ENCODE data around the gene THEMIS. TPM values are rescaled to one million over a fixed set of nuclear protein-coding genes. Genes with fewer than 3 reads are reported as not detected.

THEMIS gene
- total RNA-seq, 6 experiments from 2014 or later = 0.12 to 0.28 (median 0.25) TPM

DNA sequence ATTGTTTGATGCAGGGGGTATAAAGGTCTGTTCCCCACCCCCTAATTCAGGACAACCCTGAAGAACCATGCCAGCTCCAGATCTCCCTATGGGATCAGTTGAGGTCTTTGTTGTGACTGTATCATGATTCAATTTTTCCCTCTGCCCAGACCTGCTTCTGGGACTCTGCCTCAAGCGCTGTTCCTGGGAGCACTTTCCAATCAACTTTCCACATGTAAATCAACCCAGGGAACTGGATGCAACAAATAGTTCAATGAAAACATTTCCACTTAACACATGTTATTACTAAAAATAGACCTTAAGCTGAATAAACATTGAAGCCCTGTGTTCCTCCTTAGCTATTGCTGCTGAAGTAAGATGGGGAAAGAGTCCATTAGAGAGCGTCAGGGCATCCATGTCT is 184.4 kb downstream of the THEMIS start:
- no peak overlapping the region for H3K4me3 Mint-ChIP-seq
- no peaks in the 10 kb centered on the region for H3K9me3 Mint-ChIP-seq
- no peaks in the 10 kb centered on the region for H3K36me3 Mint-ChIP-seq (ENCODE audit: low read depth)
- DNase-seq = no peak
- TF ChIP-seq, protein P1, sequence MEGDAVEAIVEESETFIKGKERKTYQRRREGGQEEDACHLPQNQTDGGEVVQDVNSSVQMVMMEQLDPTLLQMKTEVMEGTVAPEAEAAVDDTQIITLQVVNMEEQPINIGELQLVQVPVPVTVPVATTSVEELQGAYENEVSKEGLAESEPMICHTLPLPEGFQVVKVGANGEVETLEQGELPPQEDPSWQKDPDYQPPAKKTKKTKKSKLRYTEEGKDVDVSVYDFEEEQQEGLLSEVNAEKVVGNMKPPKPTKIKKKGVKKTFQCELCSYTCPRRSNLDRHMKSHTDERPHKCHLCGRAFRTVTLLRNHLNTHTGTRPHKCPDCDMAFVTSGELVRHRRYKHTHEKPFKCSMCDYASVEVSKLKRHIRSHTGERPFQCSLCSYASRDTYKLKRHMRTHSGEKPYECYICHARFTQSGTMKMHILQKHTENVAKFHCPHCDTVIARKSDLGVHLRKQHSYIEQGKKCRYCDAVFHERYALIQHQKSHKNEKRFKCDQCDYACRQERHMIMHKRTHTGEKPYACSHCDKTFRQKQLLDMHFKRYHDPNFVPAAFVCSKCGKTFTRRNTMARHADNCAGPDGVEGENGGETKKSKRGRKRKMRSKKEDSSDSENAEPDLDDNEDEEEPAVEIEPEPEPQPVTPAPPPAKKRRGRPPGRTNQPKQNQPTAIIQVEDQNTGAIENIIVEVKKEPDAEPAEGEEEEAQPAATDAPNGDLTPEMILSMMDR (IDR thresholded peaks at IDR 0.05) = no peak
- H3K4me1 Mint-ChIP-seq (ENCODE audit: low read depth) = no peaks in the 10 kb centered on the region
- H3K27me3 Mint-ChIP-seq (ENCODE audit: insufficient read depth) = no peaks in the 10 kb centered on the region; the same call in 1 of the 2 replicates
- H3K27ac Mint-ChIP-seq = no peak overlapping the region

DNA sequence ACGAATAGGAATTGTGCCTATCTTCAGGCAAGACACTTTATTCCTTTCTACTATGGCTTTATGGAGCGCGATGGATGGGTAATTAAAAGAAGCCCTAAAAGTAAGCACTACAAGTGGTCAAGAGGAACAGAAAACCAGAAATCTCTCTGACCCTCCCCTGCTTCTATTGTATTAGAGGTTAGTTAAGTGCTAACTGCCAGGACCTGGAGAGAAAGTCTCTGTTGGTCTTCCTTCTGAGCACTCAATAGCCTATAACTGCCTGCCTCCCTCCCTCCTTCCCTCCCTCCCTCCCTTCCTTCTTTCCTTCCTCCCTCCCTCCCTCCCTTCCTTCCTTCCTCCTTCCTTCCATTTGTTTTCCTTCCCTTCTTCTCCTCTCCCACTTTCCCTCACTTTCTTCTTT is 190.2 kb downstream of the THEMIS start:
- no peak overlapping the region for H3K4me3 Mint-ChIP-seq
- no peaks in the 10 kb centered on the region for H3K4me1 Mint-ChIP-seq (ENCODE audit: low read depth)
- peaks cover 2% of the 10 kb centered on the region for H3K27me3 Mint-ChIP-seq (ENCODE audit: insufficient read depth)
- H3K9me3 Mint-ChIP-seq = no peaks in the 10 kb centered on the region
- DNase-seq = no peak
- TF ChIP-seq, protein P1 (IDR thresholded peaks at IDR 0.05) = no peak
- no peak overlapping the region for H3K27ac Mint-ChIP-seq
- H3K36me3 Mint-ChIP-seq (ENCODE audit: low read depth) = no peaks in the 10 kb centered on the region

DNA sequence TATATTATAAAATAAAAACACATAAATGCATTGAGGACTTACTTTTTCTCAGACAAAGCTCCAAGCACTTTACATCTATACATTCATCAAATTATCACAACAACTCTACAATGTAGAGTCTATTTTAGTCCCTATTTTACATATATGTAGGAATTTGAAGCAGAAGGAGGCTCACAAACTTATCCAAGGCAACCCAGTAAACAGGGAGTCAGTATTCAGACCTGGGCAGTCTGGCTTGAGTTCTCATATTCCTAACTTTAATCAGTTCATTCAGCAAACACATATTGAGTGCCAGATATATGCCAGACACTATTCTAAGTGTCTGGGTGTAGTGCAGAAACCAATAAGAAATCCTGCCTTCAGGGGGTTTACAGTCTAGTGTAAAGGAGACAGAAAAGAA is 194.6 kb downstream of the THEMIS start:
- Mint-ChIP-seq H3K4me1 (ENCODE audit: low read depth) (no peaks in the 10 kb centered on the region), H3K9me3 (0 out of 2 replicates have a peak, but pooled peaks cover 4% of the 10 kb centered on the region), H3K4me3 (no peak overlapping the region), H3K27ac (no peak overlapping the region), H3K27me3 (ENCODE audit: insufficient read depth) (peaks cover 5% of the 10 kb centered on the region), H3K36me3 (ENCODE audit: low read depth) (no peaks in the 10 kb centered on the region)
- no peak for DNase-seq
- TF ChIP-seq, protein P1 (IDR thresholded peaks at IDR 0.05) = no peak

DNA sequence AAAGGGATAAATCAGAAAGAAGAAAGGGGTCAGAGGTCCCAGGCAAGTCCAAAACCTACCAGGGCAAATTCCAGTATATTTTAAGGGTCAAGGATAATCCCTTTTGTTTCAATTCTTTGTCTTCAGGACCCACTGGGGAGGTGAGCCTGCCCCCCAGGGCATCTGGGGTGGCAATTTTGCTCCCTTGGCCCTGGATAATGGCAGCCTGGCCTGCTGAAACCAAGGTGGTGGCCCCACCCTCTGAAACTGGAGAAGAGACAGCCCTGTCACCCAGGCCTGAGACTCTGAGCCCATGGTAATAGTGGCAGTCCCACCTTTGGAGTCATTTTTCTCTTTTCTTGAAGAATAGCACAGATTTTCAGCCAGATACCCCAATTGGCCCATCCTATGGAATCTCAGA is 205.8 kb downstream of the THEMIS start:
- no peaks in the 10 kb centered on the region for H3K9me3 Mint-ChIP-seq
- H3K27ac Mint-ChIP-seq = no peak overlapping the region
- TF ChIP-seq, protein P1 (IDR thresholded peaks at IDR 0.05) = no peak
- no peaks in the 10 kb centered on the region for H3K36me3 Mint-ChIP-seq (ENCODE audit: low read depth)
- no peaks in the 10 kb centered on the region for H3K4me1 Mint-ChIP-seq (ENCODE audit: low read depth)
- H3K4me3 Mint-ChIP-seq = no peak overlapping the region
- peaks cover 3% of the 10 kb centered on the region; the same call in 1 of the 2 replicates for H3K27me3 Mint-ChIP-seq (ENCODE audit: insufficient read depth)
- no peak for DNase-seq

DNA sequence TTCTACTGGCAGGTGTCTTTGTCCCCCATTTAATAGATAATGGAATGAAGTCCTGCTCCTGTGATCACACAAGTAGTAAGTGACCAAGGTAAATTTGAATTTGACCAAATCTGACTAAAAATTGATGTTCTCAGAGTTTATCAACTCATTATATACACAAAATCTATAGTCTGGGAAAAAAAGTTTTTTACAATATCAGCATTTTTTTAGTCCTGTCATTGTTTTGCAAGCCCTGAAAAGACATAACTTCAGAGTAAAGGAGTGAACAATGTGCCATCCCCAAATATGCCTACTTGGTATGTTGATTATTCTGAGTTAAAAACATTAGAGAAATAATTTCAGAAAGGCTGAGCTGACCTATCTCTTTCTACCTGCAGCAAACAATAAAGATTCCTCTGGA is 209.7 kb downstream of the THEMIS start:
- TF ChIP-seq, protein P1 (IDR thresholded peaks at IDR 0.05) = no peak
- H3K27me3 Mint-ChIP-seq (ENCODE audit: insufficient read depth) = peaks cover 7% of the 10 kb centered on the region; the same call in 1 of the 2 replicates
- no peak overlapping the region for H3K4me3 Mint-ChIP-seq
- H3K27ac Mint-ChIP-seq = no peak overlapping the region
- H3K4me1 Mint-ChIP-seq (ENCODE audit: low read depth) = no peaks in the 10 kb centered on the region
- DNase-seq = no peak
- no peaks in the 10 kb centered on the region for H3K36me3 Mint-ChIP-seq (ENCODE audit: low read depth)
- no peaks in the 10 kb centered on the region for H3K9me3 Mint-ChIP-seq

DNA sequence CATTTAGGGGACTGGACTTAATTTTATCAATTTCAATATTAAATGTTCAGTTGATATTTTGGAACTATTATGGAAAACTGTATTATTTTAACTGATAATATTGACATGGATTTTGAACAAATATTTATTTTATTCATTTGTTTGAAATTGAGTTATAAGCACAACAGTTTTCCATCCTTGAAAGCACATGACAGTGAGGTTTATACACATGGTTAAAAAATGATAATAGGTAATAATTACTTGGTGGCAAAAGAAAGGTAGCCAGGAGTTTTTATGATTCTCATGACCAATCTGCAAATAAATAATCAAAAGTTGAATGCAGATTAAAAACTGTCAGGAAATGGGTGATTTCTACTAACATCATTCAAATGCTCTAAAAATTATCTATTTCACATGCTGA is 210.3 kb downstream of the THEMIS start:
- Mint-ChIP-seq H3K27ac (no peak overlapping the region), H3K27me3 (ENCODE audit: insufficient read depth) (peaks cover 7% of the 10 kb centered on the region; the same call in 1 of the 2 replicates), H3K9me3 (no peaks in the 10 kb centered on the region), H3K4me1 (ENCODE audit: low read depth) (no peaks in the 10 kb centered on the region), H3K36me3 (ENCODE audit: low read depth) (no peaks in the 10 kb centered on the region), H3K4me3 (no peak overlapping the region)
- DNase-seq = no peak
- TF ChIP-seq, protein P1 (IDR thresholded peaks at IDR 0.05) = no peak
